Fibroblast of villous mesenchyme (primary cell): ENCODE measurements around the gene UVRAG. TPM values are rescaled to one million over a fixed set of nuclear protein-coding genes. Genes with fewer than 3 reads are reported as not detected.

Experiments
- DNase-seq: peaks from one replicate; pipeline ENCODE4 v3.0.0-alpha.2; 2010; ENCODE audit warnings: low read depth
- H3K4me3 ChIP-seq: 2 replicates; pipeline ENCODE4 v1.5.1; 2011; ENCODE audit warnings: low read depth, mild to moderate bottlenecking, low read length
- total RNA-seq: library from RNA; depleted of rRNA; stranded (reverse); fragments of >200 nt; gene quantifications from 2 replicates; pipeline ENCODE4 v1.2.3, GENCODE V29; 2012
- TF ChIP-seq, protein P1 (sequence below): IDR thresholded peaks from 2 replicates; pipeline ENCODE4 v1.5.1; 2012; ENCODE audit warnings: low read depth, mild to moderate bottlenecking, low read length; ENCODE audit not compliant: insufficient read depth

The UVRAG gene
- total RNA-seq, 1 donor = 37.1 TPM

DNA sequence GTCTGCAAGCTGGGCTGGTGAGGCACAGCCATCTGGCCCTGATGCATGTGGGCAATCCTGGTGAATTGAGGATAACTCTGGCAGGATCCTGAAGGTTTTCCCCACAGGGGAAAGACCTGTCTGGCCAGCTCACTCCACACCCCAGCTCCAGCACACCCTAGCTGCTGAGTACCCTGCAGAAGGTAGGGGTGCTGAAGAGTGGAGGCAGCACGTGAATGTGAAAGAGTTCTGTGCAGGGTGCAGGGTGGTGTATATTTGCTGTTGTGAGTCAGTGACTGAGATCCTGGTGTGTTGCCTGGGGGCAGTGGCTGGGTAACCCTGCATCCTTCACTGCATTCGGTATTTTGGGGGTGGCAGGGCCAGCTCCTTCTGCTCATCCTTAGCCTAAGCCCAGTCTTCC is 24.0 kb upstream of the UVRAG start:
- TF ChIP-seq, protein P1, sequence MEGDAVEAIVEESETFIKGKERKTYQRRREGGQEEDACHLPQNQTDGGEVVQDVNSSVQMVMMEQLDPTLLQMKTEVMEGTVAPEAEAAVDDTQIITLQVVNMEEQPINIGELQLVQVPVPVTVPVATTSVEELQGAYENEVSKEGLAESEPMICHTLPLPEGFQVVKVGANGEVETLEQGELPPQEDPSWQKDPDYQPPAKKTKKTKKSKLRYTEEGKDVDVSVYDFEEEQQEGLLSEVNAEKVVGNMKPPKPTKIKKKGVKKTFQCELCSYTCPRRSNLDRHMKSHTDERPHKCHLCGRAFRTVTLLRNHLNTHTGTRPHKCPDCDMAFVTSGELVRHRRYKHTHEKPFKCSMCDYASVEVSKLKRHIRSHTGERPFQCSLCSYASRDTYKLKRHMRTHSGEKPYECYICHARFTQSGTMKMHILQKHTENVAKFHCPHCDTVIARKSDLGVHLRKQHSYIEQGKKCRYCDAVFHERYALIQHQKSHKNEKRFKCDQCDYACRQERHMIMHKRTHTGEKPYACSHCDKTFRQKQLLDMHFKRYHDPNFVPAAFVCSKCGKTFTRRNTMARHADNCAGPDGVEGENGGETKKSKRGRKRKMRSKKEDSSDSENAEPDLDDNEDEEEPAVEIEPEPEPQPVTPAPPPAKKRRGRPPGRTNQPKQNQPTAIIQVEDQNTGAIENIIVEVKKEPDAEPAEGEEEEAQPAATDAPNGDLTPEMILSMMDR = no peak
- H3K4me3 ChIP-seq = no peak overlapping the region
- no peak for DNase-seq

DNA sequence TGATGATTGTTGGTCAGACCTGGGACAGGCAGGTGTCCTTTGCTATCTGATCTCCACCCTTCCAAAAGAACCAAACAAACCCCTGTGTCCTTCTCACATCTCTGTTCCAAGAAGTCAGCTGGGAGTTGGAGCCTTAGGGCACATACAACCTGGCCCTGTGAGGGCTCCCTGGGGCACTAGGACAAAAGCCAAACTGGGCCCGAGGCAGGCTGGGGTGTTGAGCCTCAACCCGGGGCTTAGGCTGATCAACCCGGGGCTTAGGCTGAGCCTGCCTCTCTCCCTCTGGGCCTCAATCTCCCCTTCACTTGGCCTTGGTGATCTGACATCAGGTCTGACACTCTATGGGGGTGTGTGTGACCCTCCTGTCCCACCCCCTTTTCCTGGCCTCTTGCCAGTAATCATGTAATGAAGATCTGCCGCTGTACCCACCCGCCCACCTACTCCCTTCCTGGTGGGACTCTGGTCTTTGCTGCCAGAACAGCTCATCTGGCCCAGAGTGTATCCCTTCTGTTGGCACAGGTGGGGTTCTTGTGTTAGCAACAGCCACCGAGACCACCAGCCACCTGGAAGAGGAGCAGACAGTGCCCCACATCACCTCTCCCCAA is 22.8 kb upstream of the UVRAG start:
- no peak overlapping the region for H3K4me3 ChIP-seq
- TF ChIP-seq, protein P1 = no peak
- no peak for DNase-seq

DNA sequence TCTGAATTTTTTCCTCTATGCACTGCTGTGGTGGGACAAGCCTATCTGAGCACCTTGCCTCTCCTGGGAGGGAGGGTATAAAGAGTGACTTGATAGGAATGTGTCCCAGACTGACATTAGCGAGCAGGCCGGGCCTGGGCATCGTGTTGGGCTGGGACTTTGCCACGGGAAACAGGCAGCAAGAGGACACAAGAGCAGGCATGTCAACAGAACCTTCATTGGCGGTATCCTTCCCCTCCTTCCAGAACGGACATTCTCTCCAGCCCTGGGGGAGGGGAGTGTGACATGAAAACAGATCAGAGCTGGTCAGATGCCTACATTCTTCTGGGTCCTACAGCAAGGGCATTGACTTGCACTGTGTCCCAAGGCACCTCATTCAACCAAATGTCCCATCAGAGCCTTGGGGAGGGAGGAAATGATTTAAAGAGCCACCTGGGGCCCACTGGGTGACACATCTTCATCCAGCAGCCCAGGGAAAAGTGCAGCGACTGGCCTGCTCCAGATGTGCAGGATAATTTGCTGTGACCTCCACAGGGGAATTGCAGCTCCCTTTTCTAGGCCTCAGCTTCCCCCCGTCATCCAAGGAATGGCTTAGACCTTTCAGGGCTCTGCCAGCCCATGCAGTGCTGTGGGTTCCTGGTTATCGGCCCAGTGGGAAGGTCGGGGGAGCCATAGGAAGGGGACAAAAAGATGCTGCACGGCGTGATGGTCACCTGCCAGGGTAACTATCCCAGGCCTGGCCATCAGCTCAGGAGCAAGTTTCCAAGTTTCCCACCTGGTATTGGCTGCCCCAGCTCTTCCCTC is 21.8 kb upstream of the UVRAG start:
- DNase-seq = no peak
- TF ChIP-seq, protein P1 = no peak
- no peak overlapping the region for H3K4me3 ChIP-seq

DNA sequence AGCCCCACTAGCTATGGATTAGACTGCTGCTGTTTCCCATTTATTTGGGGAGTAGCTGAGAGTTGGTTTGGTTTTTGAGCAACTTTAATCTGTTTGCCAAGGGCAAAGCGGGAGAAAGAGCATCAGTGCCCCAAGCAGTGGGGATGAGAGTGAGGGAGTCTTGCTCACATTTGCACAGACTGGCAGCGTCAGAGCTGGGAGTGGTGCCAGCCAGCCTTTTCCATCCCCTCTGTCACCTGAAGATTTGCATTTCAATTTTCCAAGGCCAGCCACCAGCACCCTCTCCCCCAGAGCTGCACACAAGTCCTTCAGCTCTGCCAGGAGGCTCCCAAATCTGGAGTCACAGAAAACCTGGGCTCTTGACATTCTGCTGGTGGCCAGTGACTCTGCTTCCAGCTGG is 21.0 kb upstream of the UVRAG start:
- H3K4me3 ChIP-seq = no peak overlapping the region
- TF ChIP-seq, protein P1 = no peak
- no peak for DNase-seq

DNA sequence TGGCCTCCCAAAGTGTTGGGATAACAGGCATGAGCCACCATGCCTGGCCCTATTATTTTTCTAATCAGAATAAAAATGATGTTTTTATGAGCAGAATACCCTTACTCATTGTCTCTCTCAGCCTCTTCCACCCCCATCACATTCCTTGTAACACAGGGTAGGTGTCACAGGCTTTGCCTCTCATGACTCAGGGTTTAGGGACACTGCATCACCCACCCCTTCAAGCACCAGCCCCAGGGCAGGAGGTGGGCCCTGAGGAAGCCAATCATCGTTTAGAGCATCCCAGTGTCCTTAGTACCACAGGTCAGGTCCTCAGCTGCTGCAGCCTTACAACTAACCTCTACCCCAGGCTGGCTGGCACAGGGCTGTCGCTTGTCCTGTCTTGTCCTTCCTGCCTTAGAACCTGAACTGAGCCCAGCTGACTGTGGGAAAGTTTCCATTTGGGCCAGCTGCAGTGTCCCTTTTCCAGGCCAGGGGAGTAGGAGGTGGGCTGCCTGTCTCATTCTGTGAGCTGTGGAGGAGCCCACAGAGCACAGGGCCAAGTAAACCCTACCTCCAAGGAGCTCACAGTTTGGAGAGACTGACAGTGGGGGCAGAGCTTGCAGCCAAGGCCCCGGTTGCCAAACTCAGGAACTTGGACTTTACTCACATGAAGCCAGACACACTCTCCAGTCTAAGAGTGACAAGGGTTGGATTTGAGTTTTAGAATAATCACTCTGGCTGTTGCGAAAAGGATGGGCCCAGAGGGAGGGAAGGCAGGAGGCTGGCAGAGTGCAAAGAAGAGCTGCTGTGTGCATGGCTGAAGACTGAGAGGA is 19.5 kb upstream of the UVRAG start:
- DNase-seq = no peak
- no peak overlapping the region for H3K4me3 ChIP-seq
- TF ChIP-seq, protein P1 = no peak

DNA sequence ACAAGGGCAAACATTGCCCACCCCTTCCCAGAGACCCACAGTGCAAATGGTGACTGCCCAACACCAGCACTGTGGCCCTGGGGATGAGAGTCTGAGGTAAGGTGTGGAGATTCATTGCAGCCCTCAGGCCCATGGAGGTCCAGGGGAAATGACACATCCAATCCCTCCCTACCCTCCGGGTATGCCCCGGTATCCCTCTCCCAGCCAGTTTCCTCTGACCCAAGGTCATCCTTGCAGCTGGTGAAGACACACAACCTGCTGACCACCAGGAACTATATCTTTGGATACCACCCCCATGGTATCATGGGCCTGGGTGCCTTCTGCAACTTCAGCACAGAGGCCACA is 18.9 kb upstream of the UVRAG start:
- DNase-seq = no peak
- TF ChIP-seq, protein P1 = no peak
- no peak overlapping the region for H3K4me3 ChIP-seq
